Measurements from ENCODE around the gene AP1G2. TPM values are rescaled to one million over a fixed set of nuclear protein-coding genes. Genes with fewer than 3 reads are reported as not detected.
"Not testable (repeated sequence)": the region's sequence is repeated elsewhere in the genome, so short reads cannot be mapped to it uniquely, and the experiment has no call there.

Gene AP1G2
- total and polyA plus RNA-seq, 4 donors: 16.4 to 82.3 (median 46.6) TPM

- not testable (repeated sequence) for H3K9me3 ChIP-seq (ENCODE audit: control insufficient read depth, insufficient read depth, low read length); H3K4me3 ChIP-seq (ENCODE audit: low read depth, low read length); H3K27ac ChIP-seq (ENCODE audit: low read depth, low read length); H3K4me1 ChIP-seq (ENCODE audit: control insufficient read depth, insufficient read depth, low read length); DNase-seq (ENCODE audit: low read depth in 4 of 6, low spot score in 6 of 6); H3K36me3 ChIP-seq (ENCODE audit: control insufficient read depth, insufficient read depth, low read length); H3K27me3 ChIP-seq (ENCODE audit: control insufficient read depth, insufficient read depth, low read length)
- WGBS (ENCODE audit: insufficient coverage): 92% methylated on average over 2 of the region's 7 CpGs
Observed at GRCh38 chr14:23609411-23610089, 42.0 kb upstream of the AP1G2 start.

GRCh38 chr14:23609001-23609400, 41.4 kb upstream of the AP1G2 start:
- 64% methylated on average over 2 of the region's 3 CpGs for WGBS (ENCODE audit: insufficient coverage)
- Histone ChIP-seq H3K4me3 (ENCODE audit: low read depth, low read length) (no peak overlapping the region), H3K27me3 (ENCODE audit: control insufficient read depth, insufficient read depth, low read length) (no peaks in the 10 kb centered on the region), H3K9me3 (ENCODE audit: control insufficient read depth, insufficient read depth, low read length) (no peaks in the 10 kb centered on the region), H3K4me1 (ENCODE audit: control insufficient read depth, insufficient read depth, low read length) (no peaks in the 10 kb centered on the region), H3K36me3 (ENCODE audit: control insufficient read depth, insufficient read depth, low read length) (no peaks in the 10 kb centered on the region), H3K27ac (ENCODE audit: low read depth, low read length) (no peak overlapping the region)
- DNase-seq (ENCODE audit: low read depth in 4 of 6, low spot score in 6 of 6): no peak

- H3K27me3 ChIP-seq (ENCODE audit: control insufficient read depth, insufficient read depth, low read length): no peaks in the 10 kb centered on the region
- H3K36me3 ChIP-seq (ENCODE audit: control insufficient read depth, insufficient read depth, low read length): no peaks in the 10 kb centered on the region
- DNase-seq (ENCODE audit: low read depth in 4 of 6, low spot score in 6 of 6): peak in 3 of 6 donors; percentile 5 to 72 (median 28)
- WGBS (ENCODE audit: insufficient coverage): no CpG with 5 or more reads among the region's 1 CpG
- H3K4me1 ChIP-seq (ENCODE audit: control insufficient read depth, insufficient read depth, low read length): no peaks in the 10 kb centered on the region
- H3K27ac ChIP-seq (ENCODE audit: low read depth, low read length): no peak overlapping the region
- no peak overlapping the region for H3K4me3 ChIP-seq (ENCODE audit: low read depth, low read length)
- H3K9me3 ChIP-seq (ENCODE audit: control insufficient read depth, insufficient read depth, low read length): no peaks in the 10 kb centered on the region
Observed at GRCh38 chr14:23608454-23608853, 40.9 kb upstream of the AP1G2 start.

- H3K4me3 ChIP-seq (ENCODE audit: low read depth, low read length): no peak overlapping the region
- no peaks in the 10 kb centered on the region for H3K9me3 ChIP-seq (ENCODE audit: control insufficient read depth, insufficient read depth, low read length)
- H3K4me1 ChIP-seq (ENCODE audit: control insufficient read depth, insufficient read depth, low read length): no peaks in the 10 kb centered on the region
- H3K27ac ChIP-seq (ENCODE audit: low read depth, low read length): no peak overlapping the region
- DNase-seq (ENCODE audit: low read depth in 4 of 6, low spot score in 6 of 6): peak in 1 of 6 donors; percentile 22
- WGBS (ENCODE audit: insufficient coverage): 69% methylated on average over 6 of the region's 6 CpGs
- H3K27me3 ChIP-seq (ENCODE audit: control insufficient read depth, insufficient read depth, low read length): no peaks in the 10 kb centered on the region
- no peaks in the 10 kb centered on the region for H3K36me3 ChIP-seq (ENCODE audit: control insufficient read depth, insufficient read depth, low read length)
Observed at GRCh38 chr14:23605931-23606585, 38.5 kb upstream of the AP1G2 start.

- no peak for DNase-seq (ENCODE audit: low read depth in 4 of 6, low spot score in 6 of 6)
- H3K27me3 ChIP-seq (ENCODE audit: control insufficient read depth, insufficient read depth, low read length): no peaks in the 10 kb centered on the region
- H3K27ac ChIP-seq (ENCODE audit: low read depth, low read length): no peak overlapping the region
- H3K36me3 ChIP-seq (ENCODE audit: control insufficient read depth, insufficient read depth, low read length): no peaks in the 10 kb centered on the region
- WGBS (ENCODE audit: insufficient coverage): 86% methylated on average over 3 of the region's 3 CpGs
- no peaks in the 10 kb centered on the region for H3K9me3 ChIP-seq (ENCODE audit: control insufficient read depth, insufficient read depth, low read length)
- no peaks in the 10 kb centered on the region for H3K4me1 ChIP-seq (ENCODE audit: control insufficient read depth, insufficient read depth, low read length)
- no peak overlapping the region for H3K4me3 ChIP-seq (ENCODE audit: low read depth, low read length)
Observed at GRCh38 chr14:23604675-23605170, 37.1 kb upstream of the AP1G2 start.

GRCh38 chr14:23604148-23604547, 36.6 kb upstream of the AP1G2 start:
- no peak overlapping the region for H3K4me3 ChIP-seq (ENCODE audit: low read depth, low read length)
- H3K36me3 ChIP-seq (ENCODE audit: control insufficient read depth, insufficient read depth, low read length): no peaks in the 10 kb centered on the region
- no peaks in the 10 kb centered on the region for H3K4me1 ChIP-seq (ENCODE audit: control insufficient read depth, insufficient read depth, low read length)
- 78% methylated on average over 1 of the region's 2 CpGs for WGBS (ENCODE audit: insufficient coverage)
- no peak for DNase-seq (ENCODE audit: low read depth in 4 of 6, low spot score in 6 of 6)
- H3K9me3 ChIP-seq (ENCODE audit: control insufficient read depth, insufficient read depth, low read length): no peaks in the 10 kb centered on the region
- no peak overlapping the region for H3K27ac ChIP-seq (ENCODE audit: low read depth, low read length)
- no peaks in the 10 kb centered on the region for H3K27me3 ChIP-seq (ENCODE audit: control insufficient read depth, insufficient read depth, low read length)

GRCh38 chr14:23603103-23603502, 35.5 kb upstream of the AP1G2 start:
- no peaks in the 10 kb centered on the region for H3K36me3 ChIP-seq (ENCODE audit: control insufficient read depth, insufficient read depth, low read length)
- no peaks in the 10 kb centered on the region for H3K27me3 ChIP-seq (ENCODE audit: control insufficient read depth, insufficient read depth, low read length)
- H3K9me3 ChIP-seq (ENCODE audit: control insufficient read depth, insufficient read depth, low read length): no peaks in the 10 kb centered on the region
- no peak for DNase-seq (ENCODE audit: low read depth in 4 of 6, low spot score in 6 of 6)
- WGBS (ENCODE audit: insufficient coverage): 86% methylated on average over 2 of the region's 2 CpGs
- no peak overlapping the region for H3K4me3 ChIP-seq (ENCODE audit: low read depth, low read length)
- no peak overlapping the region for H3K27ac ChIP-seq (ENCODE audit: low read depth, low read length)
- no peaks in the 10 kb centered on the region for H3K4me1 ChIP-seq (ENCODE audit: control insufficient read depth, insufficient read depth, low read length)

- no peak for DNase-seq (ENCODE audit: low read depth in 4 of 6, low spot score in 6 of 6)
- no peak overlapping the region for H3K27ac ChIP-seq (ENCODE audit: low read depth, low read length)
- no peak overlapping the region for H3K4me3 ChIP-seq (ENCODE audit: low read depth, low read length)
- H3K9me3 ChIP-seq (ENCODE audit: control insufficient read depth, insufficient read depth, low read length): no peaks in the 10 kb centered on the region
- no peaks in the 10 kb centered on the region for H3K36me3 ChIP-seq (ENCODE audit: control insufficient read depth, insufficient read depth, low read length)
- 84% methylated on average over 8 of the region's 12 CpGs for WGBS (ENCODE audit: insufficient coverage)
- H3K4me1 ChIP-seq (ENCODE audit: control insufficient read depth, insufficient read depth, low read length): no peaks in the 10 kb centered on the region
- no peaks in the 10 kb centered on the region for H3K27me3 ChIP-seq (ENCODE audit: control insufficient read depth, insufficient read depth, low read length)
Observed at GRCh38 chr14:23602181-23603095, 34.8 kb upstream of the AP1G2 start.

GRCh38 chr14:23601845-23602180, 34.2 kb upstream of the AP1G2 start:
- Histone ChIP-seq H3K27me3 (ENCODE audit: control insufficient read depth, insufficient read depth, low read length) (no peaks in the 10 kb centered on the region), H3K4me1 (ENCODE audit: control insufficient read depth, insufficient read depth, low read length) (no peaks in the 10 kb centered on the region), H3K27ac (ENCODE audit: low read depth, low read length) (no peak overlapping the region), H3K9me3 (ENCODE audit: control insufficient read depth, insufficient read depth, low read length) (no peaks in the 10 kb centered on the region), H3K36me3 (ENCODE audit: control insufficient read depth, insufficient read depth, low read length) (no peaks in the 10 kb centered on the region), H3K4me3 (ENCODE audit: low read depth, low read length) (no peak overlapping the region)
- WGBS (ENCODE audit: insufficient coverage): 43% methylated on average over 1 of the region's 1 CpG
- DNase-seq (ENCODE audit: low read depth in 4 of 6, low spot score in 6 of 6): no peak

All from spinal cord (tissue), 10 donors.